Neutrophil (primary cell): ENCODE data around the gene PINLYP.

Experiments
- H3K27ac ChIP-seq: fragments of 200-600 bp; sonication (generic); 2 replicates; pipeline ENCODE4 v1.5.1; 2016; ENCODE audit warnings: mild to moderate bottlenecking, moderate library complexity
- H3K27me3 ChIP-seq: fragments of 200-600 bp; sonication (generic); 2 replicates; pipeline ENCODE4 v1.6.0; 2016; ENCODE audit warnings: mild to moderate bottlenecking
- H3K36me3 ChIP-seq: fragments of 200-600 bp; sonication (generic); 2 replicates; pipeline ENCODE4 v1.5.1; 2017
- H3K4me1 ChIP-seq, 2 experiments: fragments of 200-600 bp in 1 of 2; sonication (generic) in 1 of 2; 1 replicate in 1 of 2; 2 replicates in 1 of 2; pipeline versions ENCODE4 v1.5.1 to v1.6.1; 2013 to 2016; ENCODE audit warnings: low read depth in 1 of 2, low read length in 1 of 2, mild to moderate bottlenecking in 1 of 2, moderate library complexity in 1 of 2; ENCODE audit not compliant: control insufficient read depth in 1 of 2, insufficient read depth in 1 of 2
- H3K4me3 ChIP-seq, 2 experiments: fragments of 200-600 bp in 1 of 2; sonication (generic) in 1 of 2; 1 replicate in 1 of 2; 2 replicates in 1 of 2; pipeline ENCODE4 v1.5.1; 2013 to 2016; ENCODE audit warnings: low read depth in 1 of 2, low read length in 1 of 2, mild to moderate bottlenecking in 1 of 2, moderate library complexity in 1 of 2
- H3K9me3 ChIP-seq: fragments of 200-600 bp; sonication (generic); 2 replicates; pipeline ENCODE4 v1.5.1; 2016
- TF ChIP-seq, protein P1 (sequence below): fragments of 200-600 bp; sonication (generic); IDR thresholded peaks from 2 replicates; pipeline ENCODE4 v1.5.1; 2016; ENCODE audit warnings: antibody characterized with exemption

Gene PINLYP

DNA sequence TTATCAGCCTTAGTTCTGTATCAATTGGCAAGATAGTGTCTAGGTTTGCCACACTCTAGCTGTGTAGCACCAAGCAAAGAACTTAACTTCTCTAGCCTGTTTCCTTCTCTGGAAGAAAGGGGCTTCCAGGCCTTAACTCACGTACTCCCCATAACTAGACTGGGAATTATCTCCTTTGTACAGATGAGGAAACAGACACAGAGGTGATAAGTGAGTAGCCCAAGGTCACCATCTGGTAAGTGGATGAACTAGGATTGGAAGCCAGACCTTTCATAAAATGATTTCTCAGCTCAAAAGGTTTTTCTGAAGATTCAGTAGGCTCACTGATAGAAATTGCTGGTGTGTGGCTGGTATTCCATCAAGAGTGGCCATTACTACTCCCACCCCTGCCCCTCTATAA is 40.7 kb downstream of the PINLYP start:
- Histone ChIP-seq H3K4me1 (peaks cover 10 to 14% of the 10 kb centered on the region in 2 experiments), H3K4me3 (no peak overlapping the region)
- TF ChIP-seq, protein P1, sequence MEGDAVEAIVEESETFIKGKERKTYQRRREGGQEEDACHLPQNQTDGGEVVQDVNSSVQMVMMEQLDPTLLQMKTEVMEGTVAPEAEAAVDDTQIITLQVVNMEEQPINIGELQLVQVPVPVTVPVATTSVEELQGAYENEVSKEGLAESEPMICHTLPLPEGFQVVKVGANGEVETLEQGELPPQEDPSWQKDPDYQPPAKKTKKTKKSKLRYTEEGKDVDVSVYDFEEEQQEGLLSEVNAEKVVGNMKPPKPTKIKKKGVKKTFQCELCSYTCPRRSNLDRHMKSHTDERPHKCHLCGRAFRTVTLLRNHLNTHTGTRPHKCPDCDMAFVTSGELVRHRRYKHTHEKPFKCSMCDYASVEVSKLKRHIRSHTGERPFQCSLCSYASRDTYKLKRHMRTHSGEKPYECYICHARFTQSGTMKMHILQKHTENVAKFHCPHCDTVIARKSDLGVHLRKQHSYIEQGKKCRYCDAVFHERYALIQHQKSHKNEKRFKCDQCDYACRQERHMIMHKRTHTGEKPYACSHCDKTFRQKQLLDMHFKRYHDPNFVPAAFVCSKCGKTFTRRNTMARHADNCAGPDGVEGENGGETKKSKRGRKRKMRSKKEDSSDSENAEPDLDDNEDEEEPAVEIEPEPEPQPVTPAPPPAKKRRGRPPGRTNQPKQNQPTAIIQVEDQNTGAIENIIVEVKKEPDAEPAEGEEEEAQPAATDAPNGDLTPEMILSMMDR, result no peak

DNA sequence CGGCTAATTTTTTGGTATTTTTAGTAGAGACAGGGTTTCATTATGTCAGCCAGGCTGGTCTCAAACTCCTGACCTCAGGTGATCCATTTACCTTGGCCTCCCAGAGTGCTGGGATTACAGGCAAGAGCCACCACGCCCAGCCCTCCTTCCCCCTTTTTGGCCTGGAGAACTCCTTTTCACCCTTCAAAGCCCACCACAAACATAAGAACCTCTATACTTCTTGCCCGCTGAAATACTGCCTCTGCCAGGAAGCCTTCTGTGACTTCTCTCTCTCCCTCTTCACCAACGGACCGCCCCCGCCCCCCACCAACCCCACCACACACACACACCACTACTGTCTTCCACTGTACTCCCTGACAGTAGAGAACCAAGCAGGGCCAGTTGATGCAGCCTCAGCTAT is 41.4 kb downstream of the PINLYP start:
- Histone ChIP-seq H3K27ac (no peak overlapping the region), H3K9me3 (no peaks in the 10 kb centered on the region), H3K4me1 (peaks cover 10 to 14% of the 10 kb centered on the region in 2 experiments), H3K4me3 (no peak overlapping the region), H3K27me3 (no peaks in the 10 kb centered on the region), H3K36me3 (no peaks in the 10 kb centered on the region)
- TF ChIP-seq, protein P1, result no peak

More for the DNA sequence above, 40.7 kb downstream of the PINLYP start:
- Histone ChIP-seq H3K27me3 (no peaks in the 10 kb centered on the region), H3K36me3 (no peaks in the 10 kb centered on the region), H3K27ac (no peak overlapping the region), H3K9me3 (no peaks in the 10 kb centered on the region)

DNA sequence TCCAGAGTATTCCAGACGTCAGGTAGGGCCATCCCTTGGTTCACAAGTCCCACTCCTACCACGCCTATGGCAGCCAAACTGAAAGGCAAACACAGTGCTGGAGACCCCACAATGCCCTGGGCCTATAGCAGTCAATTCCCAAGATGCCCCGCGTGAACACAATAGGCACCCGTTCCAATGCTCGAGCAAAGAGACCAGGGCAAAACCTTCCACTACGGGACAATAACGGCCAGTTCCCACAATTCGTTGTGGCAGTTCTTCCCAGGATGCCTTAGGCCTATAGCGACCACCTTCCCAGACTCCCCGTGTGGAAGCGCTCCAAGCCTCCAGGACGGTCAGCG is 43.3 kb downstream of the PINLYP start:
- Histone ChIP-seq H3K4me1 (peaks cover 10 to 14% of the 10 kb centered on the region in 2 experiments), H3K27me3 (no peaks in the 10 kb centered on the region), H3K27ac (peak overlapping the region; percentile 89), H3K4me3 (peak overlapping the region; percentile 84 to 94), H3K36me3 (no peaks in the 10 kb centered on the region), H3K9me3 (no peaks in the 10 kb centered on the region)
- TF ChIP-seq, protein P1, result no peak

DNA sequence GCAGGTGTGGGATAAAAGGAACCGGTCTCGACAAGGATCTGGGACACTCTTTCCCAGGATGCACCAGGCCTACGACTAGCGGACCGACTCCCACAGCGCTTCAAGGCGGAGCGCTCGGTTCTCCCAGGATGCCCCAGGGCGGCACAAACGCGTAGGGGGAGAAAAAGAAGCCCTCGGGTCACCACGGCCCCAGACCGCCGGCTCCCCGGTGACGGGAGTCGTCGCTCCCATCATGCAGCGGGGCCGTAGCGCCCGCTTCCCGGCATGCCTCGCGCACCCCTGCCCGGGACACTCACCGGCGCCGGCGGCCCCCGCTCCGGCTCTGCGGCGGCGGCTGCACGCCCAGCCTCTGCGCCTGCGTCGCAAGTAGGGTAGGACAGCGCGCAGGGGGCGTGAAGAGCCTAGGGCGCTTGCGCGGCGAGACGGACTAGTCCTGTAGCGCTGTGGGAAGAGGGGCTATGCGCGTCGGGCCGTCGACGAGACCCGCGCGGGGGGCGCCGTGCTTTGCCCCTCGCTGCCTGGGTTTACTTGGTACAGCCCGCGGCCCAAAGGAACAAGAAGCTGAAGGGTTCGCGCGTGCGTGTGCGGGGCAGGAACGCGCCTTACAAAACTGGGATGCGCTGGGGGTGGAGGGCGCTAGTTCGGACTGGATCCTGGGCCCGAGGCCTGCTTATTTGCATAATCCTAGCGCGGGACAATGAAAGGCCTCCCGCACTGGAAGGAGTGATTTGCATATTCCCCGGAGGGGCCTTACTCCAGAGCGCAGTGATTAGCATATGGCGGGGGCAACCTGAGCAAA is 43.9 kb downstream of the PINLYP start, which contains the start of gene ZNF428:
Gene ZNF428, minus strand, starts transcription at position 368 of the 799 bp plus-strand sequence. CDS start 5,325 bp downstream, outside the sequence.
- peak within 1 kb of the TSS; percentile 89 for H3K27ac ChIP-seq
- peak within 1 kb of the TSS; percentile 84 to 94 for H3K4me3 ChIP-seq
- H3K9me3 ChIP-seq, result no peaks in the 10 kb centered on the region
- peaks cover 10 to 14% of the 10 kb centered on the region in 2 experiments for H3K4me1 ChIP-seq
- TF ChIP-seq, protein P1, result no peak
- H3K36me3 ChIP-seq, result no peaks in the 10 kb centered on the region
- H3K27me3 ChIP-seq, result no peaks in the 10 kb centered on the region

DNA sequence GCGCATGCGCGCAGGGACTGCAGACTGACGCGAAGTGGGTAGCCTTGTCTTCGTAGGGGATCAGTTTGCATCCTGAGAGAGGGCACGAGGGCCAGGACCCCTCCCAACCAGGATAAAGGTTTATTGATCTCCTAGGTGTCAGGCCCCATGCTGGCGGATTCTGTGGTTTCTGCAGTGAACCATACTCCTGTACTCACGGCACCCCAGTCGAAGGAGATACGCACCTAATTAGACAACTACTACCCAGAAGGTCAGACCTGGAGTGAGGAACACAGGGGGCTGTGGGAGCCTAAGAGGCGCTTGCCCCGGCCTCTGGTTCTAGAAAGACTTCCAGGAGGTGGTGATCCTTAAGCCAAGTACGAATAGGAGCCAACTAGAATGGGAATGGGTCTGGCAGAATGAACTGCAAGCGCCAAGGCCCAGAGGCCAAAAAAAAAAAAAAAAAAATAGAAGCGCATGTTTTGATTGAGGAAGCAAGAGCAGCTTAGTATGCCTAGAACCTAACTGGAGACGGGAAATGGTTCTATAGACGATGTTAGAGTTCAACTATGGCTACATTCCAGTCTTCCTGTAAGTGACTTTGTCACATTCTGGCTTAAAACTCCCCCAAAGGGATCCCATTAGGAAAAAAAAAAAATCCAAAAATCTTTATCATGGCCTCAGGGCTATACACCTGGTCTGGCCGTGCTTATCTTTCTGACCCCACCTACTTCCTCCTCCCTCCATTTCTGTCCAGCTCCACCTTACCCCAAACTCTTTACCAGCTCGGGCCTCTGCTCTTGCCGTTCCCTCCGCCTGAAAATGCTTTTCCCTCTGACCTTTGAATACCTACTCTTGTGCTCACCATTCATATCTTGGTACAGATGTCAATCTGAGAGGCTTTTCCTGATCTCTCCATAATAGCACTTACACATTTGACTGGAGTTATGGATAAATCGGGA is 44.7 kb downstream of the PINLYP start:
- no peaks in the 10 kb centered on the region for H3K36me3 ChIP-seq
- H3K27me3 ChIP-seq, result peaks cover 7% of the 10 kb centered on the region
- TF ChIP-seq, protein P1, result no peak
- H3K9me3 ChIP-seq, result no peaks in the 10 kb centered on the region
- peak overlapping the region; percentile 84 to 94 for H3K4me3 ChIP-seq
- H3K27ac ChIP-seq, result peak overlapping the region; percentile 89
- peaks cover 13 to 17% of the 10 kb centered on the region in 2 experiments for H3K4me1 ChIP-seq
